ENCODE measurements around the gene ZNF32.

DNA sequence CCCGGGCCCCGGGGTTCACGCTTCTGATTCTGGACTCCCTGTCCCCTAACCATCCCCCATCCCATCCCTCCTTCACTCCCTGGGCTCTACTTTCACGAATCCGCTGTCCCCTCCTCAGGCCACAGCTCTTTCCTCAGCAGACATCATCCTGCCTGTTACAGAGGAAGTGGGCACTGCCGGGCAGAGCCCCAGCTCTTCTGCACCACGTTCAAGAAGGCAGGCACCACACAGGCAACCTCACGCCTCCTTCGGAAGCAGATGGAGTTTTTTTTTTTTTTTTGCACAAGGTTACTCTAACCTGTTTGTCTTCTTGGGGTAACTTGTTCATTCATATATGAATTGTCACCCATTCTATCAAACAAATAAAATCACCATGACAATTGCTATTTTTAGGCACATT, 17.9 kb upstream of the ZNF32 start:
- no peak for TF ChIP-seq CTCF (IDR thresholded peaks at IDR 0.05)
- TF ChIP-seq EZH2 (IDR thresholded peaks at IDR 0.05; ENCODE audit: borderline replicate concordance, insufficient read depth, low read depth, low read length, poor library complexity, severe bottlenecking): no peak

Data from B cell (primary cell).